ENCODE measurements around the gene TAAR5. TPM values are rescaled to one million over a fixed set of nuclear protein-coding genes. Genes with fewer than 3 reads are reported as not detected.
"Not testable (repeated sequence)": the region's sequence is repeated elsewhere in the genome, so short reads cannot be mapped to it uniquely, and the experiment has no call there.

Gene TAAR5, protein sequence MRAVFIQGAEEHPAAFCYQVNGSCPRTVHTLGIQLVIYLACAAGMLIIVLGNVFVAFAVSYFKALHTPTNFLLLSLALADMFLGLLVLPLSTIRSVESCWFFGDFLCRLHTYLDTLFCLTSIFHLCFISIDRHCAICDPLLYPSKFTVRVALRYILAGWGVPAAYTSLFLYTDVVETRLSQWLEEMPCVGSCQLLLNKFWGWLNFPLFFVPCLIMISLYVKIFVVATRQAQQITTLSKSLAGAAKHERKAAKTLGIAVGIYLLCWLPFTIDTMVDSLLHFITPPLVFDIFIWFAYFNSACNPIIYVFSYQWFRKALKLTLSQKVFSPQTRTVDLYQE
- not detected in 2 replicates for total RNA-seq
- long read RNA-seq: 0 reads

- peaks cover 44% of the 10 kb centered on the region for H3K27me3 Mint-ChIP-seq (ENCODE audit: unreplicated experiment)
- TF ChIP-seq CTCF (IDR thresholded peaks at IDR 0.05): no peak
- DNase-seq (ENCODE audit: extremely low spot score, unreplicated experiment): no peak
- no peaks in the 10 kb centered on the region for H3K36me3 Mint-ChIP-seq (ENCODE audit: unreplicated experiment)
- H3K9me3 Mint-ChIP-seq (ENCODE audit: unreplicated experiment): no peaks in the 10 kb centered on the region
- H3K27ac Mint-ChIP-seq (ENCODE audit: unreplicated experiment): no peak within 1 kb of the TSS
- H3K4me3 Mint-ChIP-seq (ENCODE audit: unreplicated experiment): no peak within 1 kb of the TSS
- no peaks in the 10 kb centered on the region for H3K4me1 Mint-ChIP-seq (ENCODE audit: unreplicated experiment)
Measured at GRCh38 chr6:132589454-132589853, at the start of gene TAAR5. TSS of gene TAAR5 (minus strand) at chr6:132589741. CDS start at chr6:132589686, 55 bp downstream.

DNA sequence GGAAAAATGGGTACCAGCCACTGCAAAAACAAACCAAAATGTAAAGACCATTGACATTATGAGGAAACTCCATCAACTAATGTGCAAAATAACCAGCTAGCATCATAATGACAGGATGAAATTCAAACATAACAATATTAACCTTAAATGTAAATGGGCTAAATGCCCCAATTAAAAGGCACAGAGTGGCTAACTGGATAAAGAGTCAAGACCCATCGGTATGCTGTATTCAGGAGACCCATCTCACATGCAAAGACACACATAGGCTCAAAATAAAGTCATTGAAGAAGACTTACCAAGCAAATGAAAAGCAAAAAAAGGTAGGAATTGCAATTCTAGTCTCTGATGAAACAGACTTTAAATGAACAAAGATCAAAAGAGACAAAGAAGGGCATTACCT is 47.6 kb upstream of the TAAR5 start:
- DNase-seq (ENCODE audit: extremely low spot score, unreplicated experiment); H3K36me3 Mint-ChIP-seq (ENCODE audit: unreplicated experiment); H3K4me1 Mint-ChIP-seq (ENCODE audit: unreplicated experiment); H3K9me3 Mint-ChIP-seq (ENCODE audit: unreplicated experiment); H3K4me3 Mint-ChIP-seq (ENCODE audit: unreplicated experiment); H3K27ac Mint-ChIP-seq (ENCODE audit: unreplicated experiment): not testable (repeated sequence)
- peaks cover 75% of the 10 kb centered on the region for H3K27me3 Mint-ChIP-seq (ENCODE audit: unreplicated experiment)

GRCh38 chr6:132635906-132636305 is 46.4 kb upstream of the TAAR5 start:
- H3K4me1 Mint-ChIP-seq (ENCODE audit: unreplicated experiment); H3K9me3 Mint-ChIP-seq (ENCODE audit: unreplicated experiment); H3K27ac Mint-ChIP-seq (ENCODE audit: unreplicated experiment); H3K4me3 Mint-ChIP-seq (ENCODE audit: unreplicated experiment); DNase-seq (ENCODE audit: extremely low spot score, unreplicated experiment); H3K36me3 Mint-ChIP-seq (ENCODE audit: unreplicated experiment): not testable (repeated sequence)
- peaks cover 70% of the 10 kb centered on the region for H3K27me3 Mint-ChIP-seq (ENCODE audit: unreplicated experiment)

DNA sequence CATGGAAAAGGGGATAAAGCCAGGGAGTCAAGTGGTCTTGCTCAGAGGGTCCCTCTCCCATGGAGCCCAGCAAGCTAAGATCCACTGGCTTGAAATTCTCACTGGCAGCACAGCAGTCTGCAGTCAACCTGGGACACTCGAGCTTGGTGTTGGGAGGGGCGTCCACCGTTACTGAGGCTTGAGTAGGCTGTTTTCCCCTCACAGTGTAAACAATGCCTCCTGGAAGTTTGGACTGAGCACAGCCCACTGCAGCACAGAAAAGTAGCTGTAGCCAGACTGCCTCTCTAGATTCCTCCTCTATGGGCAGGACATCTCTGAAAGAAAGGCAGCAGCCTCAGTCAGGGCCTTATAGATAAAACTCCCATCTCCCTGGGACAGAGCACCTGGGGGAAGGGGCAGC is 45.7 kb upstream of the TAAR5 start:
- not testable (repeated sequence) for H3K27ac Mint-ChIP-seq (ENCODE audit: unreplicated experiment); H3K4me1 Mint-ChIP-seq (ENCODE audit: unreplicated experiment); H3K36me3 Mint-ChIP-seq (ENCODE audit: unreplicated experiment); DNase-seq (ENCODE audit: extremely low spot score, unreplicated experiment); H3K9me3 Mint-ChIP-seq (ENCODE audit: unreplicated experiment); H3K4me3 Mint-ChIP-seq (ENCODE audit: unreplicated experiment)
- peaks cover 73% of the 10 kb centered on the region for H3K27me3 Mint-ChIP-seq (ENCODE audit: unreplicated experiment)

DNA sequence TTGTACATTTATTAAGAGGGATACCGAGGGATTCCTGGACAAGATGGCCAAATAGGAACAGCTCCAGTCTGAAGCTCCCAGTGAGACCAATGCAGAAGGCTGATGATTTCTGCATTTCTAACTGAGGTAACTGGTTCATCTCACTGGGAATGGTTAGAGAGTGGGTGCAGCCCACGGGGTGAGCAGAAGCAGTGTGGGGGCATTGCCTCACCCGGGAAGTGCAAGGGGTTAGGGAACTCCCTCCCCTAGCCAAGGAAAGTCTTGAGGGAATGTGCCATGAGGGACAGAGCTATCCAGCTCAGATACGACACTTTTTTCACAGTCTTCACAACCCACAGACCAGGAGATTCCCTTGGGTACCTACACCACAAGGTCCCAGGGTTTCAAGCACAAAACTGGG is 45.3 kb upstream of the TAAR5 start:
- Mint-ChIP-seq H3K27ac (ENCODE audit: unreplicated experiment) (no peak overlapping the region), H3K9me3 (ENCODE audit: unreplicated experiment) (peaks cover 4% of the 10 kb centered on the region), H3K4me3 (ENCODE audit: unreplicated experiment) (no peak overlapping the region), H3K4me1 (ENCODE audit: unreplicated experiment) (no peaks in the 10 kb centered on the region), H3K27me3 (ENCODE audit: unreplicated experiment) (peaks cover 69% of the 10 kb centered on the region), H3K36me3 (ENCODE audit: unreplicated experiment) (no peaks in the 10 kb centered on the region)
- TF ChIP-seq CTCF (IDR thresholded peaks at IDR 0.05): no peak
- no peak for DNase-seq (ENCODE audit: extremely low spot score, unreplicated experiment)

GRCh38 chr6:132633362-132633761 is 43.8 kb upstream of the TAAR5 start:
- no peak overlapping the region for H3K4me3 Mint-ChIP-seq (ENCODE audit: unreplicated experiment)
- H3K9me3 Mint-ChIP-seq (ENCODE audit: unreplicated experiment): peaks cover 4% of the 10 kb centered on the region
- H3K36me3 Mint-ChIP-seq (ENCODE audit: unreplicated experiment): no peaks in the 10 kb centered on the region
- TF ChIP-seq CTCF (IDR thresholded peaks at IDR 0.05): no peak
- H3K27me3 Mint-ChIP-seq (ENCODE audit: unreplicated experiment): peaks cover 66% of the 10 kb centered on the region
- H3K27ac Mint-ChIP-seq (ENCODE audit: unreplicated experiment): no peak overlapping the region
- no peaks in the 10 kb centered on the region for H3K4me1 Mint-ChIP-seq (ENCODE audit: unreplicated experiment)
- no peak for DNase-seq (ENCODE audit: extremely low spot score, unreplicated experiment)
